Measurements from ENCODE around the gene SLC12A7. TPM values are rescaled to one million over a fixed set of nuclear protein-coding genes. Genes with fewer than 3 reads are reported as not detected.

Gene SLC12A7
- total RNA-seq, 2 experiments from 2014 or later: 12.6 to 13.6 TPM

GRCh38 chr5:1073239-1074102 lies 38.4 kb downstream of the SLC12A7 start:
- intact Hi-C loops (cut with micrococcal nuclease): no loop called here
- Mint-ChIP-seq H3K9me3 (no peaks in the 10 kb centered on the region), H3K27me3 (ENCODE audit: low read depth) (no peaks in the 10 kb centered on the region), H3K27ac (peak overlapping the region; percentile 79), H3K4me3 (no peak overlapping the region), H3K36me3 (ENCODE audit: low read depth) (peaks cover 2% of the 10 kb centered on the region), H3K4me1 (ENCODE audit: low read depth) (no peaks in the 10 kb centered on the region)
- CTCF ChIA-PET: no interaction called here
- no peak for DNase-seq

GRCh38 chr5:1069720-1070088 lies 42.2 kb downstream of the SLC12A7 start:
- intact Hi-C loops (cut with micrococcal nuclease): no loop called here
- no peaks in the 10 kb centered on the region for H3K4me1 Mint-ChIP-seq (ENCODE audit: low read depth)

GRCh38 chr5:1068895-1069719 lies 42.8 kb downstream of the SLC12A7 start:
- H3K4me3 Mint-ChIP-seq: no peak overlapping the region
- no peaks in the 10 kb centered on the region for H3K4me1 Mint-ChIP-seq (ENCODE audit: low read depth)
- DNase-seq: no peak
- no peaks in the 10 kb centered on the region for H3K9me3 Mint-ChIP-seq
- no peak overlapping the region for H3K27ac Mint-ChIP-seq
- intact Hi-C loops (cut with micrococcal nuclease): no loop called here
- CTCF ChIA-PET: interaction anchor here (0.6 kb wide), 1 partner anchor 42 kb away, joined by 3 read pairs; no protein-coding TSS in a partner anchor
- H3K36me3 Mint-ChIP-seq (ENCODE audit: low read depth): no peaks in the 10 kb centered on the region
- no peaks in the 10 kb centered on the region for H3K27me3 Mint-ChIP-seq (ENCODE audit: low read depth)

More at GRCh38 chr5:1069720-1070088, 42.2 kb downstream of the SLC12A7 start:
- H3K27me3 Mint-ChIP-seq (ENCODE audit: low read depth): no peaks in the 10 kb centered on the region
- H3K4me3 Mint-ChIP-seq: no peak overlapping the region
- no peaks in the 10 kb centered on the region for H3K36me3 Mint-ChIP-seq (ENCODE audit: low read depth)
- CTCF ChIA-PET: no interaction called here
- no peak for DNase-seq
- no peak overlapping the region for H3K27ac Mint-ChIP-seq
- H3K9me3 Mint-ChIP-seq: no peaks in the 10 kb centered on the region

GRCh38 chr5:1068204-1068894 lies 43.5 kb downstream of the SLC12A7 start:
- intact Hi-C loops (cut with micrococcal nuclease): no loop called here
- Mint-ChIP-seq H3K4me3 (no peak overlapping the region), H3K36me3 (ENCODE audit: low read depth) (no peaks in the 10 kb centered on the region), H3K27ac (no peak overlapping the region), H3K9me3 (no peaks in the 10 kb centered on the region), H3K4me1 (ENCODE audit: low read depth) (no peaks in the 10 kb centered on the region), H3K27me3 (ENCODE audit: low read depth) (no peaks in the 10 kb centered on the region)
- CTCF ChIA-PET: interaction anchor here (0.6 kb wide), 1 partner anchor 41 kb away, joined by 3 read pairs; no protein-coding TSS in a partner anchor
- DNase-seq: no peak

- no peaks in the 10 kb centered on the region for H3K27me3 Mint-ChIP-seq (ENCODE audit: low read depth)
- no peak for DNase-seq
- intact Hi-C loops (cut with micrococcal nuclease): no loop called here
- no peak overlapping the region for H3K4me3 Mint-ChIP-seq
- no peaks in the 10 kb centered on the region for H3K4me1 Mint-ChIP-seq (ENCODE audit: low read depth)
- CTCF ChIA-PET: no interaction called here
- H3K36me3 Mint-ChIP-seq (ENCODE audit: low read depth): no peaks in the 10 kb centered on the region
- H3K27ac Mint-ChIP-seq: no peak overlapping the region
- no peaks in the 10 kb centered on the region for H3K9me3 Mint-ChIP-seq
Observed at GRCh38 chr5:1067141-1068121, 44.4 kb downstream of the SLC12A7 start.

- H3K4me1 Mint-ChIP-seq (ENCODE audit: low read depth): no peaks in the 10 kb centered on the region
- DNase-seq: no peak
- intact Hi-C loops (cut with micrococcal nuclease): no loop called here
- H3K4me3 Mint-ChIP-seq: no peak overlapping the region
- no peaks in the 10 kb centered on the region for H3K9me3 Mint-ChIP-seq
- no peaks in the 10 kb centered on the region for H3K27me3 Mint-ChIP-seq (ENCODE audit: low read depth)
- H3K27ac Mint-ChIP-seq: no peak overlapping the region
- CTCF ChIA-PET: no interaction called here
- H3K36me3 Mint-ChIP-seq (ENCODE audit: low read depth): no peaks in the 10 kb centered on the region
Observed at GRCh38 chr5:1066676-1067075, 45.2 kb downstream of the SLC12A7 start.

- Mint-ChIP-seq H3K4me3 (no peak overlapping the region), H3K9me3 (no peaks in the 10 kb centered on the region), H3K36me3 (ENCODE audit: low read depth) (no peaks in the 10 kb centered on the region), H3K27ac (no peak overlapping the region), H3K4me1 (ENCODE audit: low read depth) (no peaks in the 10 kb centered on the region), H3K27me3 (ENCODE audit: low read depth) (no peaks in the 10 kb centered on the region)
- DNase-seq: no peak
- intact Hi-C loops (cut with micrococcal nuclease): no loop called here
- CTCF ChIA-PET: no interaction called here
Observed at GRCh38 chr5:1065891-1066650, 45.8 kb downstream of the SLC12A7 start.

GRCh38 chr5:1065143-1065750 lies 46.6 kb downstream of the SLC12A7 start:
- no peaks in the 10 kb centered on the region for H3K4me1 Mint-ChIP-seq (ENCODE audit: low read depth)
- no peak overlapping the region for H3K4me3 Mint-ChIP-seq
- no peaks in the 10 kb centered on the region for H3K36me3 Mint-ChIP-seq (ENCODE audit: low read depth)
- intact Hi-C loops (cut with micrococcal nuclease): no loop called here
- H3K27me3 Mint-ChIP-seq (ENCODE audit: low read depth): no peaks in the 10 kb centered on the region
- H3K9me3 Mint-ChIP-seq: no peaks in the 10 kb centered on the region
- CTCF ChIA-PET: no interaction called here
- peak overlapping the region; percentile 30 for H3K27ac Mint-ChIP-seq
- DNase-seq: no peak

GRCh38 chr5:1064383-1065142 lies 47.3 kb downstream of the SLC12A7 start:
- CTCF ChIA-PET: no interaction called here

GRCh38 chr5:1063661-1064382 lies 48.0 kb downstream of the SLC12A7 start:
- H3K27me3 Mint-ChIP-seq (ENCODE audit: low read depth): no peaks in the 10 kb centered on the region
- no peak overlapping the region for H3K4me3 Mint-ChIP-seq
- intact Hi-C loops (cut with micrococcal nuclease): no loop called here
- H3K27ac Mint-ChIP-seq: no peak overlapping the region
- H3K36me3 Mint-ChIP-seq (ENCODE audit: low read depth): no peaks in the 10 kb centered on the region
- no peaks in the 10 kb centered on the region for H3K9me3 Mint-ChIP-seq
- CTCF ChIA-PET: no interaction called here
- H3K4me1 Mint-ChIP-seq (ENCODE audit: low read depth): no peaks in the 10 kb centered on the region
- DNase-seq: no peak

More at GRCh38 chr5:1064383-1065142, 47.3 kb downstream of the SLC12A7 start:
- Mint-ChIP-seq H3K27me3 (ENCODE audit: low read depth) (no peaks in the 10 kb centered on the region), H3K27ac (no peak overlapping the region), H3K36me3 (ENCODE audit: low read depth) (no peaks in the 10 kb centered on the region), H3K4me3 (no peak overlapping the region), H3K4me1 (ENCODE audit: low read depth) (no peaks in the 10 kb centered on the region), H3K9me3 (no peaks in the 10 kb centered on the region)
- no peak for DNase-seq
- intact Hi-C loops (cut with micrococcal nuclease): no loop called here
